T-helper 2 cell treated with Interferon-gamma antibody and Interleukin-4, amounts not matched to agents 100 ng/mL and 5 ng/mL, for 36 hours (primary cell): ENCODE data around the gene C6orf132. TPM values are rescaled to one million over a fixed set of nuclear protein-coding genes. Genes with fewer than 3 reads are reported as not detected.

Experiments used
- intact Hi-C: fragments of 100-400 bp; cut with micrococcal nuclease; formaldehyde crosslinking; loops from one replicate; pipeline ENCODE4 v1.15.1; 2023
- total RNA-seq: library from RNA; stranded (reverse); gene quantifications from 2 replicates; pipeline ENCODE4 v1.2.3, GENCODE V29; 2022

The C6orf132 gene
- total RNA-seq: 0.05 TPM in 2 replicates

- intact Hi-C loops: no loop called here
Measured at GRCh38 chr6:42142118-42142835, at the start of gene C6orf132. Gene C6orf132, minus strand, starts transcription at chr6:42142620. Its CDS starts 176 bp downstream, at chr6:42142444.

GRCh38 chr6:42190554-42191183 is 48.2 kb upstream of the C6orf132 start:
- intact Hi-C loops: no loop called here

GRCh38 chr6:42188406-42188805 is 46.0 kb upstream of the C6orf132 start:
- intact Hi-C loops: no loop called here

- intact Hi-C loops: no loop called here
Measured at GRCh38 chr6:42185597-42185996, 43.2 kb upstream of the C6orf132 start.

GRCh38 chr6:42184475-42184874 is 42.1 kb upstream of the C6orf132 start:
- intact Hi-C loops: no loop called here

GRCh38 chr6:42182101-42182500 is 39.7 kb upstream of the C6orf132 start:
- intact Hi-C loops: no loop called here

- intact Hi-C loops: no loop called here
Measured at GRCh38 chr6:42179945-42180313, 37.5 kb upstream of the C6orf132 start.

GRCh38 chr6:42179261-42179944 is 37.0 kb upstream of the C6orf132 start:
- intact Hi-C loops: no loop called here

- intact Hi-C loops: no loop called here
Measured at GRCh38 chr6:42177514-42178364, 35.3 kb upstream of the C6orf132 start.

GRCh38 chr6:42176981-42177380 is 34.6 kb upstream of the C6orf132 start:
- intact Hi-C loops: no loop called here

- intact Hi-C loops: no loop called here
Measured at GRCh38 chr6:42175860-42176259, 33.4 kb upstream of the C6orf132 start.

- intact Hi-C loops: no loop called here
Measured at GRCh38 chr6:42173101-42173500, 30.7 kb upstream of the C6orf132 start, which contains the start of gene GUCA1A. Gene GUCA1A, plus strand, starts transcription at chr6:42173364. Its CDS starts 250 bp downstream, at chr6:42173614.

GRCh38 chr6:42171813-42172581 is 29.6 kb upstream of the C6orf132 start:
- intact Hi-C loops: no loop called here

GRCh38 chr6:42169780-42170179 is 27.4 kb upstream of the C6orf132 start:
- intact Hi-C loops: loop anchor here (10.0 kb wide), 1 partner anchor 315 kb away; no protein-coding TSS in a partner anchor

GRCh38 chr6:42168650-42169049 is 26.2 kb upstream of the C6orf132 start:
- intact Hi-C loops: loop anchor here (10.0 kb wide), 1 partner anchor 314 kb away; no protein-coding TSS in a partner anchor

GRCh38 chr6:42166444-42167141 is 24.2 kb upstream of the C6orf132 start:
- intact Hi-C loops: loop anchor here (1.0 to 10.0 kb wide), 5 partner anchors 62 to 387 kb away; partner anchors contain the start of genes FRS3 and TOMM6

GRCh38 chr6:42165016-42165415 is 22.6 kb upstream of the C6orf132 start:
- intact Hi-C loops: loop anchor here (10.0 kb wide), 1 partner anchor 310 kb away; no protein-coding TSS in a partner anchor

- intact Hi-C loops: loop anchor here (10.0 kb wide), 1 partner anchor 309 kb away; no protein-coding TSS in a partner anchor
Measured at GRCh38 chr6:42163981-42164380, 21.6 kb upstream of the C6orf132 start.

- intact Hi-C loops: loop anchor here (10.0 kb wide), 1 partner anchor 308 kb away; no protein-coding TSS in a partner anchor
Measured at GRCh38 chr6:42162812-42163211, 20.4 kb upstream of the C6orf132 start.
